Liver (tissue), 9 donors: Measurements from ENCODE around the gene AJM1. TPM values are rescaled to one million over a fixed set of nuclear protein-coding genes. Genes with fewer than 3 reads are reported as not detected.

Experiments used
- DNase-seq: peaks from one replicate; pipeline ENCODE4 v3.0.0-alpha.2; 2017; ENCODE audit warnings: low spot score
- H3K27ac ChIP-seq, 2 donors: one replicate each; pipeline ENCODE4 v1.7.0; 2013; ENCODE audit warnings: inconsistent platforms in 2 of 2, low read length in 2 of 2, control low read depth in 1 of 2, low read depth in 1 of 2, mild to moderate bottlenecking in 1 of 2
- H3K27me3 ChIP-seq, 4 donors: one replicate each; pipeline versions ENCODE4 v1.6.1 to v1.7.0; 2013; ENCODE audit warnings: low read length in 3 of 4, inconsistent platforms in 1 of 4, mild to moderate bottlenecking in 1 of 4, moderate library complexity in 1 of 4; ENCODE audit not compliant: control insufficient read depth in 4 of 4, insufficient read depth in 4 of 4
- H3K36me3 ChIP-seq, 4 donors: one replicate each; pipeline versions ENCODE4 v1.6.1 to v1.7.0; 2013; ENCODE audit warnings: low read length in 3 of 4, mild to moderate bottlenecking in 3 of 4, low read depth in 1 of 4, moderate library complexity in 1 of 4; ENCODE audit not compliant: control insufficient read depth in 4 of 4, insufficient read depth in 3 of 4
- H3K4me1 ChIP-seq, 4 donors: one replicate each; pipeline versions ENCODE4 v1.6.1 to v1.7.0; 2013; ENCODE audit warnings: low read length in 3 of 4, mild to moderate bottlenecking in 3 of 4, moderate library complexity in 1 of 4; ENCODE audit not compliant: control insufficient read depth in 4 of 4, insufficient read depth in 4 of 4
- H3K4me3 ChIP-seq, 3 donors: one replicate each; pipeline versions ENCODE4 v1.6.1 to v1.7.0; 2013; ENCODE audit warnings: low read length in 3 of 3, control low read depth in 1 of 3, low read depth in 1 of 3, mild to moderate bottlenecking in 1 of 3
- H3K9ac ChIP-seq, 2 donors: one replicate each; pipeline ENCODE4 v1.7.0; 2013; ENCODE audit warnings: low read length in 2 of 2, mild to moderate bottlenecking in 2 of 2, moderate library complexity in 2 of 2, control low read depth in 1 of 2, low read depth in 1 of 2
- H3K9me3 ChIP-seq, 4 donors: one replicate each; pipeline versions ENCODE4 v1.6.1 to v1.7.0; 2013; ENCODE audit warnings: low read length in 3 of 4; ENCODE audit not compliant: control insufficient read depth in 4 of 4
- ATF3 ChIP-seq: IDR thresholded peaks from 2 replicates; pipeline ENCODE4 v1.6.1; 2016; ENCODE audit warnings: antibody characterized with exemption
- CTCF ChIP-seq: fragments of 150-350 bp; IDR thresholded peaks from 2 replicates; pipeline ENCODE4 v1.5.1; 2017; ENCODE audit warnings: improper control_type of control experiment, low read depth, low read length; ENCODE audit not compliant: missing input control
- EGR1 ChIP-seq, 2 donors: IDR thresholded peaks; 2 replicates each; pipeline ENCODE4 v1.6.1; 2016 to 2018; ENCODE audit warnings: antibody characterized with exemption in 2 of 2, low read depth in 2 of 2
- FOXA1 ChIP-seq: IDR thresholded peaks from 2 replicates; pipeline ENCODE4 v1.6.1; 2016; ENCODE audit warnings: antibody characterized with exemption
- FOXA2 ChIP-seq: IDR thresholded peaks from 2 replicates; pipeline ENCODE4 v1.6.1; 2016; ENCODE audit warnings: antibody characterized with exemption
- GABPA ChIP-seq, 2 donors: IDR thresholded peaks in 1 of 2; conservative IDR thresholded peaks in 1 of 2; 2 replicates each; pipeline ENCODE4 v1.6.1; 2016; ENCODE audit warnings: antibody characterized with exemption in 2 of 2, mild to moderate bottlenecking in 1 of 2, moderate library complexity in 1 of 2
- HNF4A ChIP-seq, 2 donors: conservative IDR thresholded peaks; 2 replicates each; pipeline ENCODE4 v1.6.1; 2016; ENCODE audit warnings: antibody characterized with exemption in 2 of 2, mild to moderate bottlenecking in 2 of 2
- JUND ChIP-seq, 2 donors: IDR thresholded peaks; 2 replicates each; pipeline ENCODE4 v1.6.1; 2016; ENCODE audit warnings: antibody characterized with exemption in 2 of 2
- MAX ChIP-seq: IDR thresholded peaks from 2 replicates; pipeline ENCODE4 v1.6.1; 2016; ENCODE audit warnings: antibody characterized with exemption
- NR2F2 ChIP-seq: IDR thresholded peaks from 2 replicates; pipeline ENCODE4 v1.6.1; 2016; ENCODE audit warnings: antibody characterized with exemption
- RAD21 ChIP-seq, 2 donors: IDR thresholded peaks; 2 replicates each; pipeline ENCODE4 v1.6.1; 2016; ENCODE audit warnings: antibody characterized with exemption in 2 of 2, mild to moderate bottlenecking in 2 of 2
- RXRA ChIP-seq, 2 donors: IDR thresholded peaks; 2 replicates each; pipeline ENCODE4 v1.6.1; 2017 to 2018; ENCODE audit warnings: antibody characterized with exemption in 2 of 2, mild to moderate bottlenecking in 1 of 2
- SP1 ChIP-seq: IDR thresholded peaks from 2 replicates; pipeline ENCODE4 v1.6.1; 2018; ENCODE audit warnings: antibody characterized with exemption, mild to moderate bottlenecking
- TAF1 ChIP-seq: conservative IDR thresholded peaks from 2 replicates; pipeline ENCODE4 v1.6.1; 2016; ENCODE audit warnings: antibody characterized with exemption, mild to moderate bottlenecking
- YY1 ChIP-seq: IDR thresholded peaks from 2 replicates; pipeline ENCODE4 v1.6.1; 2016; ENCODE audit warnings: antibody characterized with exemption, mild to moderate bottlenecking
- ZBTB33 ChIP-seq: IDR thresholded peaks from 2 replicates; pipeline ENCODE4 v1.6.1; 2016; ENCODE audit warnings: antibody characterized with exemption
- WGBS: extraction: QIAGEN DNeasy Blood & Tissue Kit; methylation state at CpG from one replicate; pipeline ENCODE4 v1.1.7; 2013; 5-methylcytosine and 5-hydroxymethylcytosine counted together
- polyA plus RNA-seq, 2 donors: library from polyadenylated mRNA; stranded (reverse) in 1 of 2; unstranded in 1 of 2; fragments of 200-250 nt in 1 of 2; fragments of >200 nt in 1 of 2; fragmentation: Nextera tagmentation in 1 of 2; extraction: Ambion mirVana in 1 of 2; gene quantifications; one replicate each; pipeline versions ENCODE4 v1.2.1 to v1.2.3, GENCODE V29; 2013 to 2015
- total RNA-seq, 2 donors: library from RNA; depleted of rRNA; stranded (reverse); fragments of >200 nt; gene quantifications; one replicate each; pipeline ENCODE4 v1.2.3, GENCODE V29; 2014
- donor health status: healthy.
- donor health status: healthy.
- donor health status: healthy.
- donor health status: healthy.
- donor health status: healthy.

AJM1 gene
- total and polyA plus RNA-seq, 4 donors: 0.56 to 2.3 (median 0.82) TPM

GRCh38 chr9:136825295-136826187 is 16.7 kb upstream of the AJM1 start:
- H3K27me3 ChIP-seq: no peaks in the 10 kb centered on the region
- DNase-seq: no peak
- H3K9ac ChIP-seq: no peak overlapping the region
- 95% methylated on average over 44 of the region's 44 CpGs for WGBS
- no peak overlapping the region for H3K27ac ChIP-seq
- TF ChIP-seq RAD21 (IDR thresholded peaks at IDR 0.05): no peak
- no peak for TF ChIP-seq YY1
- no peak for TF ChIP-seq FOXA1
- no peak for TF ChIP-seq RXRA (IDR thresholded peaks at IDR 0.05)
- TF ChIP-seq NR2F2: no peak
- TF ChIP-seq ZBTB33: no peak
- TF ChIP-seq ATF3: no peak
- TF ChIP-seq CTCF: no peak
- TF ChIP-seq TAF1: no peak
- no peak for TF ChIP-seq EGR1 (IDR thresholded peaks at IDR 0.05; ENCODE audit: low read depth in 2 of 2)
- TF ChIP-seq JUND (IDR thresholded peaks at IDR 0.05): no peak
- H3K4me3 ChIP-seq: no peak overlapping the region
- H3K4me1 ChIP-seq: no peaks in the 10 kb centered on the region
- H3K36me3 ChIP-seq: peaks cover 5 to 52% (median 17%) of the 10 kb centered on the region in 4 donors
- no peaks in the 10 kb centered on the region for H3K9me3 ChIP-seq

- no peak for DNase-seq
- no peak for TF ChIP-seq MAX
- TF ChIP-seq YY1: no peak
- no peak for TF ChIP-seq SP1
- TF ChIP-seq ZBTB33: no peak
- no peak for TF ChIP-seq HNF4A (conservative IDR thresholded peaks at IDR 0.05)
- no peak for TF ChIP-seq JUND (IDR thresholded peaks at IDR 0.05)
- no peak for TF ChIP-seq NR2F2
- TF ChIP-seq FOXA2: no peak
- TF ChIP-seq TAF1: no peak
- TF ChIP-seq GABPA (IDR thresholded peaks at IDR 0.05 in 1 of 2, conservative IDR thresholded peaks at IDR 0.05 in 1 of 2): no peak
- no peak for TF ChIP-seq ATF3
- WGBS: 97% methylated on average over 17 of the region's 17 CpGs
- Histone ChIP-seq H3K4me3 (no peak overlapping the region), H3K36me3 (peaks cover 5 to 59% (median 20%) of the 10 kb centered on the region in 4 donors), H3K27ac (no peak overlapping the region), H3K9me3 (no peaks in the 10 kb centered on the region), H3K4me1 (no peaks in the 10 kb centered on the region), H3K9ac (no peak overlapping the region), H3K27me3 (no peaks in the 10 kb centered on the region)
Measured at GRCh38 chr9:136826188-136826541, 16.1 kb upstream of the AJM1 start.
